ENCODE results near the gene PLPP3. TPM values are rescaled to one million over a fixed set of nuclear protein-coding genes. Genes with fewer than 3 reads are reported as not detected.

Gene PLPP3
- total and polyA plus RNA-seq, 2 of the 8 experiments (the other 6 are each of a cell fraction or from before 2014, with no cell fraction given) = 33.2 to 42.0 TPM

GRCh38 chr1:56531624-56532349 is 47.6 kb downstream of the PLPP3 start (continued):
- TF ChIP-seq TCF12 (IDR thresholded peaks at IDR 0.05; ENCODE audit: low read depth, low read length) = no peak
- no peak for TF ChIP-seq RFX5 (IDR thresholded peaks at IDR 0.05; ENCODE audit: borderline replicate concordance, low read depth, low read length)
- no peak for TF ChIP-seq NANOG (IDR thresholded peaks at IDR 0.05; ENCODE audit: insufficient read depth, low read depth, low read length, poor library complexity, severe bottlenecking)
- no peak for TF ChIP-seq EP300 (IDR thresholded peaks at IDR 0.05; ENCODE audit: borderline replicate concordance in 1 of 2, low read depth in 2 of 2, low read length in 2 of 2)
- TF ChIP-seq RNF2 (IDR thresholded peaks at IDR 0.05; ENCODE audit: borderline replicate concordance, low read depth, low read length, missing control alignments, poor library complexity, severe bottlenecking) = no peak
- no peak for TF ChIP-seq CHD1 (IDR thresholded peaks at IDR 0.05; ENCODE audit: low read depth, low read length)

All from H1 (cell line).